GM21717 (cell line): ENCODE data around the gene ENPP3.

ENCODE experiments used
- ATAC-seq: cut with Tn5 transposase; IDR thresholded peaks from one replicate; pipeline ENCODE4 v1.9.1; 2021; ENCODE audit warnings: mild to moderate bottlenecking, moderate library complexity; ENCODE audit not compliant: unreplicated experiment

Gene ENPP3

GRCh38 chr6:131642565-131642964 lies 5.5 kb downstream of the ENPP3 start:
- no peak for ATAC-seq

DNA sequence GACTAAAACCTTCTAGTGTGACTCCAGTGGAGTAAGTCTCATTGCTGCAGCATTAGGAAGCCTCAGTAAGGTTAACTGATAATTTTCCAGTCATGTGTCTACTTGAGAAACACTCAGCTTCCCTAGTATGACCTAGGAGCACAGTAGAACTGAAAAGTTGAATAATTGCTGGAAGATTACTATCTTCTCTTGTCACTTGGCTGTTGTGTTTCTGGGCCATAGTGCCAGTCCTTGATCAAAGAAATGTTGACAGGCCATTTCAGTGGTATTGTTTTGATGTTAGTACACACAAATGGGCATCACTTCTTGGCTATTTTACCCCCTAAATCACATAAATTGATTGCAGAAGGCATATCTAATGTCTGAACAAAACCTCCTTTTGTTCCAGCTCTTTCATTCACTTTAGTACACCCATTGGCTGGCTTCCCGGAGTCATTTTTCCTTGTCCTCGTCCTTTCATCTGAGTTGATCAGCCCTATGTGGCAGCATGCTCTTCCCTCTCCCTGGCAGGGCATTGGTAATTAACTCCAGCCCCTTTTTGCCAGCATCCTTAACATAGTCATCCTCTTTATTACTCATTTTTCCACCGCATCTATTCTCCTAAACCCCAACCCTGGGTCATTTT lies 6.0 kb downstream of the ENPP3 start:
- ATAC-seq, result no peak

GRCh38 chr6:131643855-131644460 lies 6.9 kb downstream of the ENPP3 start:
- ATAC-seq, result no peak

DNA sequence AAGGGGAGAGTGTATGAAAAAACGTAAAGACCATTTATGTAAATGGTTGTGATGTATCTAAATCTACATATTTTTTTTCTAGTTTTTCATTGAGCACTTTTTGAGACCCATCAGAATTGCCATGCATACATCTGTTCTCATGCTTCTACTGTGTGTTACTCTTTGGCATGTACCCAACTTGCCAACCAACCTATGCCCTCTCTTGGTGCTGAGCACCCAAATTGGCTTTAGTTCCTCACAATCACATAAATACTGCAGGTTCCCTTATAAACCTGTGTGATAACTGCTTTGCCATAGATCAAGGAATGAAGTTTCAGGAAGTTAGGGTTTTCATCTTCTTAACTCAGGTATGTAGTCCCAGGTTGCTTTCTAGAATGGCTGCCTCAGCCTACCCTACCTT lies 7.8 kb downstream of the ENPP3 start:
- no peak for ATAC-seq

GRCh38 chr6:131645846-131646245 lies 8.7 kb downstream of the ENPP3 start:
- ATAC-seq, result no peak

DNA sequence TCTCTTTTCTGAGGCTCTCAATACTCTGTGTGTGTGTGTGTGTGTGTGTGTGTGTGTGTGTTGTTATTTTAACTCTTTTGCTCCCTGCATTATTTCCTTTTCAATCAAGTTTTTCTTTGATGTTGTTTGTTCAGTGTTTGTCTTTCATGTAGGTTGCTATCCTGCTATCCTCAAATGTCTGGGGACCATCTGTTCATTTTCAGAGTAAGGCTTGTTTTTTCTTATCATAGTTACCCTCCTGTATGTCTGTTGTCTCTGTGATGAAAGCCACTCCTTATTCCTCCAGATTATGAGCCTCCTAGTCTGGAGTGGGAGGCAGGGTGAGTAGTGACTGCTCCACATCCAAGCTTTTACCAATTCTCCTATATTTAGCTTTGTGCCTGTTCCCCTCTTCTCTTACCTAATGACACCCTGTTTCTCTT lies 9.2 kb downstream of the ENPP3 start:
- ATAC-seq, result no peak

DNA sequence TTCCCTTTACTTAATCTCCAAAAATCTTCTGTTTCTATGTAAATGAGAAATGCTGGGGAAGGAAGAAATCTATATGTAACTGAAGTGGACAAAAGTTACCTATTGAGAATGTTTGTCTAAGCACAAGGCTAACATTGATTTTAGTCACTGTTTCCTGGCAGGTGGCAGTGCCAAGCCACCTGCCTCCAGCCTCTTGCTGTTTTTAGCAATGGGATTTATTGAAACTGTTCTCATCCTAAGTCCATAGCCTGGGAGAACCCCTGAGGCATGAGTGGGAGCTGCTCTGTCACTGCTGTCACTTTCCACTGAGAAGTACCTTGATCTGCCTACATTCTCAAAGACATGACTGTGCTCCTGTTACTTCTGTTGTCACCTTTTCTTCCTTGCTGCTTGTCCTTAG lies 14.7 kb downstream of the ENPP3 start:
- no peak for ATAC-seq

- no peak for ATAC-seq
Measured at GRCh38 chr6:131652472-131652871, 15.4 kb downstream of the ENPP3 start.

DNA sequence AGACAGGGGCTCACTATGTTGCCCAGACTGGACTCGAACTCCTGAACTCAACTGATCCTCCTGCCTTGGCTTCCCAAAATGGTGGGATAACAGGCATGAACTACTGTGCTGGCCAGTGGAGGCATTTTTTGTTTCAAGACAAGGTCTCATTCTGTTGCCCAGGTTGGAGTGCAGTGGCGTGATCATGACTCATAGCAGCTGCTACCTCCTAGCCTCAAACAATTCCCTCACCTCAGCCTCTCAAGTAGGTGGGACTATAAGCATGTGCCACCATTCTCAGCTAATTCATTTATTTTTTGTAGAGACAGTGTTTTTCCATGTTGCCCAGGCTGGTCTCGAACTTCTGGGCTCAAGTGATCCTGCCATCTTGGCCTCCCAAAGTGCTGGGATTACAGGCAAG lies 17.2 kb downstream of the ENPP3 start:
- ATAC-seq, result no peak

GRCh38 chr6:131655387-131655786 lies 18.3 kb downstream of the ENPP3 start:
- ATAC-seq, result no peak

- no peak for ATAC-seq
Measured at GRCh38 chr6:131655951-131656350, 18.8 kb downstream of the ENPP3 start.

DNA sequence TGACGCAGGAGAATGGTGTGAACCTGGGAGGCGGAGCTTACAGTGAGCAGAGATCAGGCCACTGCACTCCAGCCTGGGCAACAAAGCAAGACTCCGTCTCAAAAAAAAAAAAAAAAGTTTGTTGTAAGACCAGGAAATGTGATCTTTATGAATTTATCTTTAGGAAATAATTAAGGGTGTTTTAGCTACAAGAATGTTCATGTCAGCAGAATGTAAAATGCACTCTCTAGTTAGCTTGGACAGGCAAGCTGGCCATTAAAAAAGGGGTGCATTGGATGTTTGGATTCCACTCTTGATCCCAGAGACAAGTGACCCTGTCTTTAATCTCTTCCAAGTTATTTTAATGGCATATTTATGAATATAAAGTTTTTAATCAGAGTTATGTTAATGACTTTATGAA lies 19.6 kb downstream of the ENPP3 start:
- ATAC-seq, result no peak

DNA sequence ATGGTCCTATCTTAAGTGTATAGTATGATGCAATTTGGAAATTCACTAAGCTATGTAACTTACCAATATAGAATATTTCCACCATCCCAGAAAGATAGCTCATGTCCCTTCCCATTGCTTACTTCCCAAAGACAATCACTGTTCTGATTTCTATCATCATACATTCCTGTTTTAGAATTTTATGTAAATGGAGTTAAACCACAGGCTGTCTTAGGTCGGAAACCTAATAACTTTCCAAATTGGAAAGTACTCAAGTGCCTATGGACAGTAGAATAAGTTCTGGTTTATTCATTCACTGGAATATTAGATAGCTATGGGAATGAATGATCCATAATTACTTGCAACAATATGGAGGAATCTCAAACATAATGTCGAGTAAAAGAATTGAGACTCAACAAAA lies 20.1 kb downstream of the ENPP3 start:
- ATAC-seq, result no peak

GRCh38 chr6:131657630-131658111 lies 20.6 kb downstream of the ENPP3 start:
- no peak for ATAC-seq

DNA sequence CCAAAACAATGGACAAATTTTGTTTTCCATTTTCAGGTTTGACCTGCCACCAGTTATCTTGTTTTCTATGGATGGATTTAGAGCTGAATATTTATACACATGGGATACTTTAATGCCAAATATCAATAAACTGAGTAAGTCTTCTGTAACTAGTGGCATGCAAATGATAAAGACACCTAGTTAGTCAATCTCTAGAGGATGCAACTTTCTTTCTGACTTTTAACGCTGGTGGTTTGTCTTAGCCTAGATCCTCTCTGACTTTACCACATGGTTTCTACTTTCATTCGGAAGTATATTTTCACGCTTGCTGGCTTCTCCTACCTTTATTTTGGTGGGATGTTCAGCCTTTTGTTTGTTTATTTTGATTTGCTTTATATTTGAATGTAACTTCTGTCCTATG lies 21.2 kb downstream of the ENPP3 start:
- ATAC-seq, result no peak

DNA sequence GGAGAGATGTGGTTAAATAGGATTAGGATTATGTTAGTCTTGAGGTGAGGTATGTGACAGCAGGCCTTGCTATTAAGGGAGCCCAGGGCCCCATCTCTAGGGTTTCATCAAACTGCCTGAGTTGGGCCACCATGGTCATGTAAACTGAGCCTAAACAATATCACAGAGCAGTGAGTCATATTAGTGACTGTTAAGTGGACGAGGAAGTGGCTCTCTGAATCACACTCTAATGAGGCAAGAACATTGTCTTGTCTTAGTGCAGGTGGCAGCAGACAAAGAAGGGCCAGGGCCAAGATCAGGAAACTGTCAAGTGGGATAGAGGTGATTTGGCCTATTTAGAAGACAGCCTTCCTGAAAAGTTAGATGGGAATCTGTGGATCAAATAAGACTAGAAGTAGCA lies 23.1 kb downstream of the ENPP3 start:
- ATAC-seq, result no peak

DNA sequence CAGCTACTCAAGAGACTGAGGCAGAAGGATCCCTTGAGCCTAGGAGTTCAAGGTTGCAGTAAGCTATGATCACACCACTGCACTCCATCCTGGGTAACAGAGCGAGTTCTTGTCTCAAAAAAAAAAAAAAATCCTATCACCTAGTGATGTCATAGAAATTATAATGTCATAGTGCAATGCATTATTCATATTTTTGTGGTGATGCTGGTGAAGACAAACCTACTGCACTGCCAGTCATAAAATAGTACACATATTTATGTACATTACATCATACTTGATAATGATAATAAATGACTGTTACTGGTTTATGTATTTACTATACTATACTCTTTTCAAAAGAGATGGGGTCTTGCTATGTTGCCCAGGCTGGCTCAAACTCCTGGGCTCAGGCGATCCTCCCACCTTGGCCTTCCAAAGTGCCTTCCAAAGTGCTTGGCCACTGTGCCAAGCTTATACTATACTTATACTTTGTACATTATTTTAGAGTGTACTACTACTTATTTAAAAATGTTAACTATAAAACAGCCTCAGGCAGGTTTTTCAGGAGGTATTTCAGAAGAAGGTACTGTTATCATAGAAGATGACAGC lies 26.6 kb downstream of the ENPP3 start:
- ATAC-seq, result no peak

- ATAC-seq, result no peak
Measured at GRCh38 chr6:131669891-131670290, 32.8 kb downstream of the ENPP3 start.

- ATAC-seq, result no peak
Measured at GRCh38 chr6:131673184-131673583, 36.1 kb downstream of the ENPP3 start.

- ATAC-seq, result no peak
Measured at GRCh38 chr6:131678442-131678841, 41.3 kb downstream of the ENPP3 start.

DNA sequence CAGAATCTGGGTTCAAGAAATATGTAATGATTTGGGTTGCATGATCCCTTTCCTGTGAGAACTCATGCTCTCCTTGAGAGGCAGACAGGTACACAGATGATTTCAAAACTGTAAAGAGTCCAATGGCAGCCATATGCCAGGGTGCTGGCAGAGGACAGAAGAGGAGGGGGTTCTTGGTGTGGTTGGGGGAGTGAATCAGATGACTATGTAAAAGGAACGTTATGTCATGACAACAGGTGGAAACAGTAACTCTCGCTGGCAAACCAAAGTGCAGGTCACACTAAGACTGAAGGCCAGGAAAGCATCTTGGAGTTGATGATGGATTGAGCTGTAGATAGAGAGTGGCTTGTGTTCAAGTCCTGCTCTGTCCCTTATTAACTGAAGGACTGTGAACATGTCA lies 43.8 kb downstream of the ENPP3 start:
- no peak for ATAC-seq

DNA sequence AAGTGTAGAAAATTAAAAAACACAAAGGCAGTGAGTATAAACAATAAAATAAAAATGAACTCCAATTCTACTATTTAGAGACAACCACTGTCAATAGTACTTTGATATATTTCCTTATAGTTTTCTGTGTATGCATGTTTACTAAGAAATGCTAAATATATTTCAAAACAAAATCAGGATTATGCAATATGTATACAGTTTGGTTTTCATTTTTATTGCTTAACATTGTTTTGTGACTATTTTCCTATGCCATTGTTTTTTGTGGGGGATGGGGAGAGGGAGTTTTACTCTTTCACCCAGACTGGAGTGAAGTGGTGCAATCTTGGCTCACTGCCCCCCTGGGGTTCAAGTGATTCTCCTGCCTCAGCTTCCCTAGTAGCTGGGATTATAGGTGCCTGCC lies 44.5 kb downstream of the ENPP3 start:
- no peak for ATAC-seq

DNA sequence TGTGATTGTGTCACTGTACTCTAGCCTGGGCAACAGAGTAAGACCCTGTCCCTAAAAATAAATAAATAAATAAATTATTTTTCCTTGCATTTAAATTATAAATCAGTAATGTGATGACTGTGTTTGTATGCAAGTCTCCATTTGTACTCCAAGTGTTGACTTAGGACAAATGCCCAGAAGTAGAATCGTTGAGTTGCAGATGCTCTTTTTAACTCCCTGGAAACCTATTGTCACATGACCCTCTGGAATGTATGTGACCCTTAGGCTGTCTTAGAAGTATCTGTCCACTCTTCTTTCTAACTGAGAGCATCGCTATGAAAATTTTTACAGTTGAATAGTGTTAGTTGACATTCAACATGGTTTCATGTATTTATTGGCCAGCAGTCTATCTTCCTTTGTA lies 45.3 kb downstream of the ENPP3 start:
- no peak for ATAC-seq
